ENCODE data around the gene FRMD3.

The FRMD3 gene

GRCh38 chr9:83235526-83235925, 302.7 kb downstream of the FRMD3 start:
- DNase-seq (ENCODE audit: low read depth): no peak

GRCh38 chr9:83234541-83234940, 303.7 kb downstream of the FRMD3 start:
- no peak for DNase-seq (ENCODE audit: low read depth)

- DNase-seq (ENCODE audit: low read depth): no peak
Observed at GRCh38 chr9:83233647-83234046, 304.6 kb downstream of the FRMD3 start.

- DNase-seq (ENCODE audit: low read depth): no peak
Observed at GRCh38 chr9:83231039-83231438, 307.2 kb downstream of the FRMD3 start.

- DNase-seq (ENCODE audit: low read depth): peak; percentile 52
Observed at GRCh38 chr9:83220730-83221129, 317.5 kb downstream of the FRMD3 start.

- no peak for DNase-seq (ENCODE audit: low read depth)
Observed at GRCh38 chr9:83219924-83220438, 318.2 kb downstream of the FRMD3 start.

GRCh38 chr9:83219154-83219923, 318.9 kb downstream of the FRMD3 start:
- peak; percentile 73 for DNase-seq (ENCODE audit: low read depth)

- no peak for DNase-seq (ENCODE audit: low read depth)
Observed at GRCh38 chr9:83218411-83219090, 319.6 kb downstream of the FRMD3 start.

GRCh38 chr9:83209188-83209731, 328.9 kb downstream of the FRMD3 start:
- DNase-seq (ENCODE audit: low read depth): no peak

GRCh38 chr9:83208065-83208850, 329.9 kb downstream of the FRMD3 start:
- peak; percentile 6 for DNase-seq (ENCODE audit: low read depth)

GRCh38 chr9:83204047-83204446, 334.2 kb downstream of the FRMD3 start:
- peak; percentile 3 for DNase-seq (ENCODE audit: low read depth)

- DNase-seq (ENCODE audit: low read depth): no peak
Observed at GRCh38 chr9:83200531-83200930, 337.7 kb downstream of the FRMD3 start.

GRCh38 chr9:83199832-83200231, 338.4 kb downstream of the FRMD3 start:
- no peak for DNase-seq (ENCODE audit: low read depth)

GRCh38 chr9:83199240-83199639, 339.0 kb downstream of the FRMD3 start:
- DNase-seq (ENCODE audit: low read depth): peak; percentile 60

- no peak for DNase-seq (ENCODE audit: low read depth)
Observed at GRCh38 chr9:83198371-83198770, 339.8 kb downstream of the FRMD3 start.

- DNase-seq (ENCODE audit: low read depth): no peak
Observed at GRCh38 chr9:83197591-83197990, 340.6 kb downstream of the FRMD3 start.

GRCh38 chr9:83196946-83197345, 341.3 kb downstream of the FRMD3 start:
- DNase-seq (ENCODE audit: low read depth): no peak

Measured in EH (cell line).